Measurements from ENCODE around the gene C19orf67. TPM values are rescaled to one million over a fixed set of nuclear protein-coding genes. Genes with fewer than 3 reads are reported as not detected.

The C19orf67 gene
- not detected for total RNA-seq
- polyA plus RNA-seq (ENCODE audit: insufficient read depth, low read depth, low replicate concordance): not detected
- long read RNA-seq, donor 1: 0 reads
- long read RNA-seq, donor 2: 0 reads
- long read RNA-seq, donor 3: 0 reads
- long read RNA-seq, donor 4: 0 reads
- long read RNA-seq, donor 5: 0 reads
- long read RNA-seq, donor 6: 0 reads
- long read RNA-seq, donor 7: 0 reads
- long read RNA-seq, donor 8: 0 reads
- long read RNA-seq, donor 9: 0 reads
- long read RNA-seq, donor 10: 0 reads

- Histone ChIP-seq H3K4me3 (ENCODE audit: low read length in 3 of 3) (no peak within 1 kb of the TSS), H3K4me1 (ENCODE audit: control insufficient read depth in 2 of 3, insufficient read depth in 2 of 3, low read depth in 1 of 3, low read length in 3 of 3) (peaks cover 0 to 5% (median 4%) of the 10 kb centered on the region in 3 donors), H3K27me3 (ENCODE audit: control insufficient read depth, insufficient read depth, low read length) (no peaks in the 10 kb centered on the region), H3K27ac (ENCODE audit: low read depth in 2 of 2, low read length in 2 of 2) (no peak within 1 kb of the TSS), H3K36me3 (ENCODE audit: control insufficient read depth in 2 of 3, insufficient read depth in 3 of 3, low read length in 3 of 3) (peaks cover 0 to 2% (median 2%) of the 10 kb centered on the region in 3 donors), H3K9me3 (ENCODE audit: control insufficient read depth in 2 of 3, insufficient read depth in 1 of 3, low read length in 3 of 3) (no peaks in the 10 kb centered on the region), H3K9ac (ENCODE audit: low read length in 3 of 3) (no peak within 1 kb of the TSS)
- no peak for FAIRE-seq
- intact Hi-C loops (cut with DNase I): no loop called here
- peak in 1 of 5 donors; percentile 80 for DNase-seq
- no peak for TF ChIP-seq CTCF (IDR thresholded peaks at IDR 0.05; ENCODE audit: borderline replicate concordance, extremely low read depth, insufficient read depth)
These were observed at the start of gene C19orf67 for GRCh38 chr19:14085309-14085995. C19orf67 (minus strand) TSS chr19:14085783; CDS start chr19:14085627, 156 bp downstream.

GRCh38 chr19:14135355-14135754, 49.8 kb upstream of the C19orf67 start:
- Histone ChIP-seq H3K27ac (ENCODE audit: low read depth in 2 of 2, low read length in 2 of 2) (no peak overlapping the region), H3K4me1 (ENCODE audit: control insufficient read depth in 2 of 3, insufficient read depth in 2 of 3, low read depth in 1 of 3, low read length in 3 of 3) (peaks cover 0 to 6% (median 0%) of the 10 kb centered on the region in 3 donors), H3K27me3 (ENCODE audit: control insufficient read depth, insufficient read depth, low read length) (no peaks in the 10 kb centered on the region), H3K9me3 (ENCODE audit: control insufficient read depth in 2 of 3, insufficient read depth in 1 of 3, low read length in 3 of 3) (no peaks in the 10 kb centered on the region), H3K9ac (ENCODE audit: low read length in 3 of 3) (no peak overlapping the region), H3K4me3 (ENCODE audit: low read length in 3 of 3) (peak overlapping the region in 1 of 3 donors; percentile 11), H3K36me3 (ENCODE audit: control insufficient read depth in 2 of 3, insufficient read depth in 3 of 3, low read length in 3 of 3) (no peaks in the 10 kb centered on the region)
- intact Hi-C loops (cut with DNase I): no loop called here
- no peak for TF ChIP-seq CTCF (IDR thresholded peaks at IDR 0.05; ENCODE audit: borderline replicate concordance, extremely low read depth, insufficient read depth)
- FAIRE-seq (no peak), DNase-seq (no peak)

GRCh38 chr19:14127929-14128509, 42.4 kb upstream of the C19orf67 start:
- DNase-seq (no peak), FAIRE-seq (no peak)
- Histone ChIP-seq H3K4me3 (ENCODE audit: low read length in 3 of 3) (no peak overlapping the region), H3K9ac (ENCODE audit: low read length in 3 of 3) (no peak overlapping the region), H3K36me3 (ENCODE audit: control insufficient read depth in 2 of 3, insufficient read depth in 3 of 3, low read length in 3 of 3) (no peaks in the 10 kb centered on the region), H3K27ac (ENCODE audit: low read depth in 2 of 2, low read length in 2 of 2) (no peak overlapping the region), H3K27me3 (ENCODE audit: control insufficient read depth, insufficient read depth, low read length) (no peaks in the 10 kb centered on the region), H3K4me1 (ENCODE audit: control insufficient read depth in 2 of 3, insufficient read depth in 2 of 3, low read depth in 1 of 3, low read length in 3 of 3) (peaks cover 0 to 5% (median 0%) of the 10 kb centered on the region in 3 donors), H3K9me3 (ENCODE audit: control insufficient read depth in 2 of 3, insufficient read depth in 1 of 3, low read length in 3 of 3) (no peaks in the 10 kb centered on the region)
- no peak for TF ChIP-seq CTCF (IDR thresholded peaks at IDR 0.05; ENCODE audit: borderline replicate concordance, extremely low read depth, insufficient read depth)
- intact Hi-C loops (cut with DNase I): no loop called here
